Measurements from ENCODE around the gene POU2F3.

DNA sequence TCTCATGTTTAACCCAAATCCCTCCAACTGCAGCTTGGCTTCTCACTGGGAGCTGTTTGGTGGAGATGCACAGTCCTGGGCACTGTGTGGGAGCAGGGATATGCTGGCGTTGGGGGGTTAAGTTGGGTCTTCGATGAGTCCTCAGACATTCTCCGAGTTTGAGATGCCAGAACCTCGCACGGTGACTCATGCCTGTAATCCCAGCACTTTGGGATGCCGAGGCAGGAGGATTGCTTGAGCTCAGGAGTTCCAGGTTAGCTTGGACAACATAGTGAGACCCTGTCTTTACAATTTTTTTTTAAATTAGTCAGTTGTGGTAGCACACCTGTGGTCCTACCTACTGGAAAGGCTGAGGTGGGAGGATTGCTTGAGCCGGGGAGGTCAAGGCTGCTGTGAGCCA lies 20.7 kb downstream of the POU2F3 start:
- TF ChIP-seq, protein P1, sequence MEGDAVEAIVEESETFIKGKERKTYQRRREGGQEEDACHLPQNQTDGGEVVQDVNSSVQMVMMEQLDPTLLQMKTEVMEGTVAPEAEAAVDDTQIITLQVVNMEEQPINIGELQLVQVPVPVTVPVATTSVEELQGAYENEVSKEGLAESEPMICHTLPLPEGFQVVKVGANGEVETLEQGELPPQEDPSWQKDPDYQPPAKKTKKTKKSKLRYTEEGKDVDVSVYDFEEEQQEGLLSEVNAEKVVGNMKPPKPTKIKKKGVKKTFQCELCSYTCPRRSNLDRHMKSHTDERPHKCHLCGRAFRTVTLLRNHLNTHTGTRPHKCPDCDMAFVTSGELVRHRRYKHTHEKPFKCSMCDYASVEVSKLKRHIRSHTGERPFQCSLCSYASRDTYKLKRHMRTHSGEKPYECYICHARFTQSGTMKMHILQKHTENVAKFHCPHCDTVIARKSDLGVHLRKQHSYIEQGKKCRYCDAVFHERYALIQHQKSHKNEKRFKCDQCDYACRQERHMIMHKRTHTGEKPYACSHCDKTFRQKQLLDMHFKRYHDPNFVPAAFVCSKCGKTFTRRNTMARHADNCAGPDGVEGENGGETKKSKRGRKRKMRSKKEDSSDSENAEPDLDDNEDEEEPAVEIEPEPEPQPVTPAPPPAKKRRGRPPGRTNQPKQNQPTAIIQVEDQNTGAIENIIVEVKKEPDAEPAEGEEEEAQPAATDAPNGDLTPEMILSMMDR (IDR thresholded peaks at IDR 0.05), result no peak
- no peak for TF ChIP-seq POLR2A (IDR thresholded peaks at IDR 0.05)

All from body of pancreas (tissue), 4 donors.